HT-29 (cell line): Measurements from ENCODE around the gene TH. TPM values are rescaled to one million over a fixed set of nuclear protein-coding genes. Genes with fewer than 3 reads are reported as not detected.
"Not testable (repeated sequence)": the region's sequence is repeated elsewhere in the genome, so short reads cannot be mapped to it uniquely, and the experiment has no call there.

ENCODE experiments used
- DNase-seq: peaks from one replicate; pipeline ENCODE4 v3.0.0-alpha.2; 2015; ENCODE audit warnings: low spot score
- total RNA-seq: library from RNA; depleted of rRNA; stranded (reverse); fragments of >200 nt; shearing (Covaris generic); gene quantifications from 2 replicates; pipeline ENCODE4 v1.2.3, GENCODE V29; 2014

TH gene
- total RNA-seq, 1 experiment from 2014 or later: 1.8 TPM

DNA sequence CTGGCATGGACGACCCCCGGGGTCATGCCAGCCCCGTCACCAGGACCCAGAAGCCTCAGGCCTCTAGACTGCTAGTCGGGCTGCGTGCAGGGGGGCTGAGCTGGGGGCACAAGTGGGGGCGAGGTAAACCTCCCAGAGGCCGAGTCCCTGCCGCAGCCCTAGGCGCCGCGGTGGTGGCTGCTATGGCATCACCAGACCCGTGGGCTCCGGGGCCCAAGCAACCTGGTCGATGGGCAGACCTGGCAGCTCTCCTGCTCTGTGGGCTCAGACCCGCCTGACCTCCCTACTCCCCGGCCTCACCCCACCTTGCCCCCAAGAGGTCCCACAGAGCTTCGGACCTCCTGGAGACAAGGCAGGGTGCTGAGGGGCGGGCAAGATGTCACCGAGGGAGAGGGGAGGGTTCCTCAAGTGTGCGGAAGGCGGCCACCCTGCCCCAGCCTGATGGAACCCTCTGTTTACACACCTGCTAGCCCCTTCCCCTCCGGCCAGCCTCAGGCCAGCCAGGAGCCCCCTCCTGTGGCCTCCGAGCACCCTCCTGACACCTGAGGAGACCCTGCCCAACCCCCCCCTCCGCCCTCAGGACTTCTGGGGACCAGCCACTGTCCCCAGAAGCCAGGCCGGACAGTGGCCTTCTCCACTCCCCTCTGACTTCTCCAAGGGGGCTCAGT, 41.8 kb downstream of the TH start:
- no peak for DNase-seq

DNA sequence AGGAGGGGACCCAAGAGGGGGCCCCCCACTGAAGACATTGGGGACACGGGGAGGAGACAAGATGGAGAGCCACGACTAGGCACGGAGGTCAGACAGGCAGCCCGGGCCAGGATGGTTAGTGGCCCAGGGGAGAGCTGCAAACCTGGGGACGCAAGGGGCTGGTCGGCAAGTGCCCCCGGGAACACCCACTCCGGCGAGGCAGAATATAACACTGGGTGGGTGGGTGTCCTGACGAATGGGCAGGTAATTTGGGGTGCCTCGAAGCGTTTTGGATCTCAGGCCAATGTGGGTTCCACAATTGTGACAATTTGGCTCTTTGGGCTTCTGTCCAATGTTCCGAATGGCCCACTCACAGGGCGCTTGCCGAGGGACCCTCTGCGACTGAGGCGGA, 42.3 kb downstream of the TH start:
- DNase-seq: no peak

DNA sequence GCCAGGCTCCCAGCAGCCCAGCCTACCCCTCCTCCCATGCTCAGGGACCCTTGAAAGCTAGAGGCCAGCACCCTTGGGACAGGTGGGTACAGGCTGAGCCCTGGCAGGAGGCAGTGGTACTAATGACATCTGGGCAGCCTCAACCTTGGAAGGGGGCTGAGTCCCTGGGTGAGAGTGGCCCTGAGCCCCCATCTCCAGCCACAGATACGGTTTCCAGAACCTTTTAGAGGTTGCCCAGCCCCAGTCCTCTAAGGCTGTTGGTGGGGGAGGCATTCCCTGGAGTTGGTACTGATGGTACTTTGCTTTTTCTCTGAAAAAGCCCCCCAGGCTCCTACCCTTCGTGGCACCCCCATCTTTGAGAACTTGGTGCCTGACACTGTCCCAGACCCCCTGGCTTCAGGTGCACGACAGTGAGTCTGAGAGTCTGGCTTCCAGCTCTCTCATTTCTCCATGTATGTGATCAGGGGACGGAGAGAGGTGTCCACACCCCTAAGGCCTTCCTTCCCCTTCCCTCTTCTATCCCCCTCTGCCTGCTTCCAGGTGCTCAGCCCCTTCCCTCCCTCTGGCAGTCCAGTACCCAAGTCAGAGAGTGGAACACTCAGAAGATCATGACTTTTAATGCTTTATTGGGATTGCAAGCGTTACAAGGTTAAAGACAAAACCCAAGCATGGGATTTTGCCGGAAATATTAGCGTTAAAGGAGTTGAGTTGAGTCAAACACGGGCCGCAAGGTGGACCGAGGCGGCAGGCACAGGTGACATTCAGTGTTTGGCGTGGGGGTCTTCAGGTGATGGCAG, 42.9 kb downstream of the TH start:
- DNase-seq: no peak

DNA sequence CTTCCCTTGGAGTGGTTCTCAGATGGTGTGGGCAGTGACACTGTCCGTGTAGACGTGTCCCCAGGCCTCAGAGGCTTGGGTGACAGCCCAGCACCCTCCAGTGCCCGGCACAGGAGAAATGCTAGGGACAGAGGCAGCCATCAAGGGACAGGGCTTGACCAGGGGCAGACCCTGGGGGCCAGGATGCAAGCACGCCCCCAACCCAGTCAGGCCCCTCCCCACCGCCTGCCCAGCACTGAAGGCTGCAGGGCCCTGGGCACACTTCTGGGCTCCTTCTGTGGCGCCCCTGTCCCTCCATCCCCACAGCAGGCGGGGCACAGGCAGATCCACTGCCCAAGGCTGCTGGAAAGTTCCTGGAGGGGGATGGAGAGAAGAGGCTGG, 43.5 kb downstream of the TH start:
- no peak for DNase-seq

- DNase-seq: no peak
These were observed 44.0 kb downstream of the TH start for GRCh38 chr11:2127482-2128129.

DNA sequence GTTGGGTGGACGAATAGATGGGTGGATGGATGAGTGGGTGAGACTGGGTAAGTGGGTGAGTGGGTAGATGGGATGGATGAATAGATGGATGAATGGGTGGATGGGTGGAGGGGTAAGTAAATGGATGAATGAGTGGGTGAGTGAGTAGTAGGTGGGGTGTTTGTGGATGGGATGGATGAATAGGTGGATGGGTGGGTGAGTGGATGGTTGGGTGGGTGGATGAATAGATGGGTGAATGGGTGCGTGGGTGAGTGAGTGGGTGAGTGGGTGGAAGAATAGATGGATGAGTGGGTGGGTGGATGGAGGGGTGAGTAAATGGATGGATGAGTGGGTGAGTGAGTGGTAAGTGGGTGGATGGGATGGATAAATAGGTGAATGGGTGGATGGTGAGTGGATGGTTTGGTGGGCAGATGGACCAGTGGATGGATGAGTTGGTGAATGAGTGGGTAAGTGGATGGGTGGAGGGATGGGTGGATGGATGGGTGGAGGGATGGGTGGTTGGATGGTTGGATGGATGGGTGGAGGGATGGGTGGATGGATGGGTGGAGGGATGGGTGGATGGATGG, 45.0 kb downstream of the TH start:
- no peak for DNase-seq

DNA sequence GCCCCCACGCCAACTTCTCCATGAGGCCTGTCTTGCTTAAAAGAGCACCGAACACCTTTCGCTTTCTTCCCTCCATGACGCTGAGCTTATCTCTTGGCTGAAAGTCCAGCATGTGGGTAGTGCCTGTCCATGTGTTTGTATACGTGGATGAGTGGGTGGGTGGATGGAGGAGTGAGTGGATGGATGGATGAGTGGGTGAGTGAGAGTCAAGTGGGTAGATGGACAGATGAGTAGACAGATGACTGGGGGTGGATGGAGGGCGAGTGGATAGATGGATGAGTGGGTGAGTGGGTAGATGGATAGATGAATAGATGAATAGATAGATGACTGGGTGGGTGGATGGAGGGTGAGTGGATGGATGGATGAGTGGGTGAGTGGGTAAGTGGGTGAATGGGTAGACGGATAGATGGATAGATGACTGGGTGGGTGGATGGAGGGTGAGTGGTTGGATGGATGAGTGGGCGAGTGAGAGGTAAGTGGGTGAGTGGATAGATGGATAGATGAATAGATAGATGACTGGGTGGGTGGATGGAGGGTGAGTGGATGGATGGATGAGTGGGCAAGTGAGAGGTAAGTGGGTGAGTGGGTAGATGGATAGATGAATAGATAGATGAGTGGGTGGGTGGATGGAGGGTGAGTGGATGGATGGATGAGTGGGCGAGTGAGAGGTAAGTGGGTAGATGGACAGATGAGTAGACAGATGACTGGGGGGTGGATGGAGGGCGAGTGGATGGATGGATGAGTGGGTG, 46.7 kb downstream of the TH start:
- not testable (repeated sequence) for DNase-seq

DNA sequence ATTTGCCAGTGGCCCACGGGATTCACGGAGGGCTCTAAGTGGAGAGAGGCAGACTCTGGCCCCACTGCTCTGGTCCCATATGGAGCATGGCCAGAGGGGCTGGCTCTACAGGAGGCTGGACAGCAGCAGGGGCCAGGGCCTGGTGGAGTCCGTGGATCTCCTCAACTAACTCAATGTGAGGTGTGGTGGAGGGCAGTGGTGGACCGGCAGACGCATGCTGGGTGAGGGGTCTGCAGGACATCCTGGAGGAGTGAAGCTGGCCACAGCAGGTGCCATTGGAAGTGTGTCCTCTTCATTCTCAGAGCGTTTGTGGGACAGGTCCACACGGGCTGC, 48.0 kb downstream of the TH start:
- no peak for DNase-seq

DNA sequence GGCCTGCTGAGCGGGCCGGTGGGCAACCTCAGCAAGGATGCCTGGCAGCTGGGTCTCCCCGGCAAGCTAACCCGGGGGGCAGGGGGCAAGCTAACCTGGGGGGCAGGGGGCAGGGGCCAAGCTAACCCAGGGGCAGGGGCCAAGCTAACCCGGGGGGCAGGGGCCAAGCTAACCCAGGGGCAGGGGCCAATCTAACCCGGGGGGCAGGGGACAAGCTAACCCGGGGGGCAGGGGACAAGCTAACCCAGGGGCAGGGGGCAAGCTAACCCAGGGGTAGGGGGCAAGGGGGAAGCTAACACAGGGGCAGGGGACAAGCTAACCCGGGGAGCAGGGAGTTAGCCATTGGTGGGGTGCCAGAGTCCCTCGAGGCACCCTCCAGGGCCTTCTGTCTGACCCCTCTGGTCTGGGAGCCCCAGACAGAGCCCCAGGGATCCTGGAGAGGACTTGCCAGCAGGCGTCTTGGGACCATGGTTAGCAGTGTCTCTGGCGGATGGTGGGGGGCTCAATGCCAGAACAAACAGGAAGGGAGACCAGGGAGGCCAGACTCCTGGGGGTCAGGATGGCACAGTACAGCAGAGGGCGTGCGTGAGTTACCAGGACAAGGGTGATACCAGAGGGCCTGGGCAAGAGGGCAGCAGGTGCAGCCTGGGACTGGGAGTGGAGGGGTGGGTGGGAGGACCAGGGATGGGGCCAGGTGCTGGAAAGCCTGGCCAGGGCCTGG, 48.5 kb downstream of the TH start:
- no peak for DNase-seq

GRCh38 chr11:2122222-2122906, 49.3 kb downstream of the TH start:
- no peak for DNase-seq

DNA sequence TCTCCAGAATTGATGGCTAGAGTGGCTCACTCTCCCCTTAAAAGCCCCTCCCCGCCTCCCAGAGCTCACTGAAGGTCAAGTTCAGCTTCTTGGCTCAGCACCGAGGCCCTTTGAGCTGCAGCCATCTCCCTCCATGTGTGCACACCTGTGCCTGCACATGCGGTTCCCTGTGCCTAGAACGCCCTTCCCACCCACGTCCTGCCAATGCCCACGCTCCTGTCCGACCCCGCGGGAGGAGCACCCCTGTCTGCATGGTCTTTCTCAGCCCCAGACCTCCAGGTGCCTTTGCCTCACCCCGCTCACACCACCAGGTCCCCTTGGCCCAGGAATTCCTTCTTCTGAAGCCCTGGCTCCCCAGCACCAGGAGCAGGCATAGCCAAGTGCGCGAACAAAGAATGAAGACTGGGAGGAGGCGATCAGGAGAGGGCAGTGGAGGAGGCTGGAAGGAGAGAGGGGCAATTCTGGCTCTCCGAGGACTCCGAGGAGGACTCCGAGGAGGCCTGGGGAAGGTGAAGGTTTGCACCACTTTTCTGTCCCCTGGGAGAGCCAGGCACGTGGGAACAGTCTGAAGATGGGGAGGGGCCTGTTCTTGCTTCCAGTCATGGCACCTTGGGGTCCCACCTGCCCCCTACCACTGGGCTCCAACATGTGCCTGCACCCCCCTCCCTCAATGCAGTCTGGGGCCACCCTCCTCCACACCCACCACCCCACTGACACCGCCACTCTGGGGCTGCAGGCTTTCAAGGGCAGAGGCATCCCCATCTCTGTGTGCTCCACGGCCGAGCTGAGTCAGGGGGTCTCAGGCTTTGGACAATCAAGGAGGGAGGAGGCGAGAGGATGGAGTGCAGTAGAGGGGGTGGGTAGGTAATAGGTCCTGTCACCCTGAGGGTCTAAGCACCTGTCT, 50.1 kb downstream of the TH start:
- DNase-seq: no peak

- DNase-seq: no peak
These were observed 51.1 kb downstream of the TH start for GRCh38 chr11:2120359-2121100.

- no peak for DNase-seq
These were observed 52.9 kb downstream of the TH start for GRCh38 chr11:2118677-2119076.

GRCh38 chr11:2116680-2117079, 54.9 kb downstream of the TH start:
- no peak for DNase-seq

GRCh38 chr11:2115308-2115707, 56.3 kb downstream of the TH start:
- no peak for DNase-seq

DNA sequence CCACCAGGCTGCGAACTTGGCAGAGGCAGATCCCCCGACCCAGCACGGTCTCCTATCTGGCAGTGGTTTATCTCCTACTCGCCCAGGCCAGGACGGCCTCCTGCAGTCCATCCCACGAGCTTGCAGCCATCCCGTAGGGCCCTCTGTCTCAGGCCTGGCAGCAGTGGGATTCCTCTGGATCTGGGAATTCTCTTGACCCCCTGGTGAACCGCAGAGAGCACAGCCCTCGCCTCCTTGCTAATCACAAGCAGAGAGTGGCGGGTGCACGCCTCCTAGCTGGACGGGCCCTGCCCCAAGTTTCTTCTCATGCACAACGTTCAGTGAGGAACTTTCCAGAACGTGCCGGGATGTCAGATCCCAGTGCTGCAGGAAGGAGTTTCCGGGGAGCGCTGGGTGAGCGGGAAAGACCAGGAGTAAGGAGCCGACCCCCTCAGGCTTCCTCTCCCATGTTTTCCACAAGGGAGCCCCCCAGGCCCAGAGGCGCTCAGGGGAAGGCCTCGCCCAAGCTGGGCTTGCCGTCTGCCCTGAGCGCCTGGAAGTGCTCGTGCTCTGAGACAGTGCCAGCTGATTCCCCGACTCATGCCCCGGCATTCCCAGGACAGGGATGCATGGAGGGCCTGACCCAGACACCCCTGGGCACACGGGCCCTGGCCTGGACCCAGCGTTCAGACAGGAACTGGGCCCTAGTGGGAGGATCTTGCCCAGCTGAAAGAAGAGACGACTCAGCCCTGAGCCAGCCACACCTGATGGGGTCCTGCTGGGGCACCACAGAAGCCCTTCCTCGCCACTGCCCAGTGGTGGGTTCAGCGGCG, 57.0 kb downstream of the TH start:
- DNase-seq: no peak
